ENCODE measurements around the gene PDIA2.
"Not testable (repeated sequence)": the region's sequence is repeated elsewhere in the genome, so short reads cannot be mapped to it uniquely, and the experiment has no call there.

PDIA2 gene

DNA sequence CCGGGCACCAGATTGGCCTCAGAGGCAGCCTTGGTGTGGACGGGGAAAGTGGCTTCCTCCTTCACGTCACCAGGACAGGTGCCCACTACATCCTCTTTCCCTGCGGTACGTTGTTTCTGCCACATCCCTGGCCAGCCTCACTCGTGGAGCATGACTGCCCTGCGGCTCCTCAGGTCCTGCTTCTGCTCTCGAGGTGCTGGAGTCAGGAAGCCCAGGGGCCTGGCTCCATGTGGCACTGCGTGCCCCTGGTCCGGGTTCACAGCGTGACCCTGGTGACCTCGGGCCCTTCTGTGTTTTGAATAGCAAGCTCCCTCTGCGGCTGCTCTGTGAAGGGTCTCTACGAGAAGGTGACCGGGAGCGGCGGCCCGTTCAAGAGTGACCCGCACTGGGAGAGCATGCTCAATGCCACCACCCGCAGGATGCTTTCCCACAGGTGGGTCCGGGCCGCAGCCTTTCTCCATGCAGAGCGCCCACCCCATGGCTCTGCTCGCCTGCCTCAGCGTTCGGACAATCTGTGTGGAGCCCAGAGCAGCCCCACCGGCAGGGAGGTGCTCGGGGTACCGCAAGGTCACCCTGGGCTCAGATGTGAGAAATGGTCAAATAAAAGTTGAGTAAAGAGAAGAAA is 20.7 kb upstream of the PDIA2 start:
- no peak for DNase-seq (ENCODE audit: low read depth)
- no peak overlapping the region for H3K4me3 ChIP-seq (ENCODE audit: low read depth, low read length)

DNA sequence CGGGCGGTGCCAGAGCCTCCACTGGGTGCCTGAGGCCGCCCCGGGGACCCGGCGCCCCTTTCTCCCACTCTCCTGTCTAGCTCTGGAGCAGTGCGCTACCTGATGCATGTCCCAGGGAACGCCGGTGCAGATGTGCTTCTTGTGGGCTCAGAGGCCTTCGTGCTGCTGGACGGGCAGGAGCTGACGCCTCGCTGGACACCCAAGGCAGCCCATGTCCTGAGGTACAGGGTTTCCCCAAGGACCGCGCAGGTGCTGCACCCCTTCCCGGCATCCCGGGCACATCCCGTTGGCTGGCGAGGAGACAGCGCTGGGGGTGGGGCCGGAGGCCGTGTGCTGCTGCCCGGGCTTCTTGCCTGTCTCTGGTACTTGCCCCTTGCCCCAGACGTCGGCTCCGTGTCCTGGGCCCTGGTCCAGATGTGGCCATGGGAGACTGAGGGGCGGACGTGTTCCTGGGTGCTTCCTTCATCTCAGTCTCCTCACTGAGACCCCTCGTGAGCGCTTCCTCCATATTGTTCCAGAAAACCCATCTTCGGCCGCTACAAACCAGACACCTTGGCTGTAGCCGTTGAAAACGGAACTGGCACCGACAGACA is 19.7 kb upstream of the PDIA2 start:
- no peak overlapping the region for H3K4me3 ChIP-seq (ENCODE audit: low read depth, low read length)
- no peak for DNase-seq (ENCODE audit: low read depth)

DNA sequence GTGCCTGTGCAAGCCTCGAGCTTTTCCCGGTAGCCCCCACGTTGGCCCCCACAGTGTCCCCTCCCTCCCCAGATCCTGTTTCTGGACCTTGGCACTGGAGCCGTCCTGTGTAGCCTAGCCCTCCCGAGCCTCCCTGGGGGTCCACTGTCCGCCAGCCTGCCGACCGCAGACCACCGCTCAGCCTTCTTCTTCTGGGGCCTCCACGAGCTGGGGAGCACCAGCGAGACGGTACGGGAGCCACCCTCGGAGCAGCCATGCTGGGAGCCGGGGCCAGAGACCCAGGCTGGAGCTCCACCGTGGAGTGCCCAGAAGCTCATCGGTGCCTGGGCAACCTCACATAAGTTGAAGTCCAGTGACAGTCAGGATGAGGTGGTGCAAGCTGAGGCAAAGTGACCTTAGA is 19.0 kb upstream of the PDIA2 start:
- no peak overlapping the region for H3K4me3 ChIP-seq (ENCODE audit: low read depth, low read length)

GRCh38 chr16:264440-264951 is 18.5 kb upstream of the PDIA2 start:
- no peak overlapping the region for H3K4me3 ChIP-seq (ENCODE audit: low read depth, low read length)

More for the DNA sequence above, 19.0 kb upstream of the PDIA2 start:
- no peak for DNase-seq (ENCODE audit: low read depth)

GRCh38 chr16:265002-265529 is 17.9 kb upstream of the PDIA2 start:
- no peak for DNase-seq (ENCODE audit: low read depth)
- no peak overlapping the region for H3K4me3 ChIP-seq (ENCODE audit: low read depth, low read length)

More at GRCh38 chr16:264440-264951, 18.5 kb upstream of the PDIA2 start:
- no peak for DNase-seq (ENCODE audit: low read depth)

DNA sequence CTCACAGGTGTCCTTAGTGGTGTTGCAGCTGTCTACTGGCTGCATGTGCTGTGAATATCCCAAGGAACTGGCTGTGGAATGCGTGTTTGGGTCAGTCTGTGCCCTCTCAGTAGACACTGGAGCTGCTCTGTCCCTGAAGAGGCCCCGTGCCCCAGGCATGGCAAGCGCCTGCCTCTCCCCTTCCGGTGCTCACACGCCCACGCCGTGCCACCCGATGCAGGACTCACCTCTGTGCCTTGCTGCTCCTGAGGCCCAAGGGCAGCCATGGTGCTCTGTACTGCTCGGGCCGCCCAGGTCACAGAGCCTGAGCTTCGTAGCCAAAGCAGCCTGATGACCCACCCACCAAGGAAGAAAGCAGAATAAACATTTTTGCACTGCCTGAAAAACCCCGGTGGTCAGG is 17.3 kb upstream of the PDIA2 start:
- H3K4me3 ChIP-seq (ENCODE audit: low read depth, low read length): no peak overlapping the region
- DNase-seq (ENCODE audit: low read depth): no peak

GRCh38 chr16:266258-267164 is 16.5 kb upstream of the PDIA2 start:
- H3K4me3 ChIP-seq (ENCODE audit: low read depth, low read length): no peak overlapping the region
- no peak for DNase-seq (ENCODE audit: low read depth)

GRCh38 chr16:267562-267961 is 15.4 kb upstream of the PDIA2 start:
- H3K4me3 ChIP-seq (ENCODE audit: low read depth, low read length); DNase-seq (ENCODE audit: low read depth): not testable (repeated sequence)

DNA sequence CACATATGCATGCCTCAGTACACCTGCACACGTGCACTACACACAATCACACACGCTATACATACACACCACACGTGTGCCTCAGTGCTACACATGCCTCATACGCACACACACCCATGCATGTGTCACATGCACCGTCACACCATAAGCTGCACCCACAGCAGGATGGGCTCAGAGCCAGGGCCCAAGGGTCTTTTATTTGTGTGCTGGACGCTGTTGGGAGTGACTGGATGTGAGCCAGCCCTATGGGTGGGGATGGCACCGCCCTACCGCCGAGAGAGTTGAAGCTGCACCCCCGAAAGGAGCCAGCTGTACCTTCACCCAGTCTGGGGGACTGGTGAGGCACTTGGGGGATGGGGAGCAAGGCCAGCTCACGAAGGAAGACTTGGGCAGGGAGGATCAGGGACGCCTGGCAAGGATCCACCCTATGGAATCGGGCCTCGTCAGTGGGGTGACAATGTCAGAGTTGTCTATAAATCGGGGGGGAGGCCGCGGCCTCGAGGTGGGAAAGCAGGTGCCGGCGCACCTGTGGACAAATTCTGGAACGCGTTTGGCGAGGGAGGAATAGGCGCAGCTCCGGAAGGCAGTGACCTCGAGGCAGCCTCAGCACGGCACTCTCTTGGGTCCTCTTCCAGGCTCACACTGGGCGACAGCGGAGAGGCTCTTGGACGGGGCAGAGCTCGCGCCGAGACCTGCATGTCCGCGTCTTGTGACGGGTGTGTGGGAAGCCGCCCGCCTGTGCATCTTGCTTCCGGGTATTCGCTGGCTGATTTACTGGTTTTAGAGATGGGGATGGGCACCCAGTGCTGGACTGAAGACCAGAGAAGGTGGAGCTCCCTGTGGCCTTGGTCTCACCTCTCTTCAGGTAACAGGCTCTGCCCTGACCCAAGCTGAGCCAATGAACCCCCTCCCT is 14.6 kb upstream of the PDIA2 start:
- DNase-seq (ENCODE audit: low read depth): no peak
- no peak overlapping the region for H3K4me3 ChIP-seq (ENCODE audit: low read depth, low read length)

DNA sequence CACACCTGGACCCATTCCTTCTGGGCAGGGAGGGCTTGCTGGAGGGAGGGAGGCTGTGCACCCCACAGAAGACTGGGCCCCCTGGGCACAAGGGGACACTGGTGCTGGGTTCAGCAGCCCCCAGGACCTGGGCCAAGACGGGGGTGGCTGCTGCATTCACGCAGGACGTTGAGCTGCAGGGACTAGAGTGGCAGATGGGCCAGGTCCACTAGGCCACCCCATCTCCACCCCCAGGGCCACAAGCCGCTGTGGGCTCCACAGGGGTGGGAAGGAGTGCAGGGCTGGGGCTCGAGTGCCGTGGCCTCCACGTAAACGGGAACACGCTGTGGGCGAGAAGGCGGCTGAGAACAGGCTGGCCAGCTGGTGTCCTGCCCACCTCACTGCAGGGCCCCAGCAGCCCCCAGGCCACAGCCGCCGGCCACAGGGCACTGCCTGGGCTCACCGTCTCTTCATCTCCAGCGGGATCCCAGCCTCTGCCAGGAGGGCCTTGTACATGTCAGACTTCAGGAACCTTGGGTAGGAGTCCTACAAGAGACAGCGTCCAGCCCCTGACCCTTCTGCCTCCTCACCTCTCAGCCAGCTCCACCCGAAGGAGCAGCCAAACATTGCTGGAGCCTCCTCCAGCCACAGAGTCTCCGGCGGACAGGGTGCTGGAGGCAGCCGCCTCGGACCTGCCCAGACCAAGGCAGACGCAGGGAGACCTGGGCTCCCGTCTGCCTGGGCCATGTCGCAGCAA is 13.7 kb upstream of the PDIA2 start:
- DNase-seq (ENCODE audit: low read depth): no peak
- no peak overlapping the region for H3K4me3 ChIP-seq (ENCODE audit: low read depth, low read length)

DNA sequence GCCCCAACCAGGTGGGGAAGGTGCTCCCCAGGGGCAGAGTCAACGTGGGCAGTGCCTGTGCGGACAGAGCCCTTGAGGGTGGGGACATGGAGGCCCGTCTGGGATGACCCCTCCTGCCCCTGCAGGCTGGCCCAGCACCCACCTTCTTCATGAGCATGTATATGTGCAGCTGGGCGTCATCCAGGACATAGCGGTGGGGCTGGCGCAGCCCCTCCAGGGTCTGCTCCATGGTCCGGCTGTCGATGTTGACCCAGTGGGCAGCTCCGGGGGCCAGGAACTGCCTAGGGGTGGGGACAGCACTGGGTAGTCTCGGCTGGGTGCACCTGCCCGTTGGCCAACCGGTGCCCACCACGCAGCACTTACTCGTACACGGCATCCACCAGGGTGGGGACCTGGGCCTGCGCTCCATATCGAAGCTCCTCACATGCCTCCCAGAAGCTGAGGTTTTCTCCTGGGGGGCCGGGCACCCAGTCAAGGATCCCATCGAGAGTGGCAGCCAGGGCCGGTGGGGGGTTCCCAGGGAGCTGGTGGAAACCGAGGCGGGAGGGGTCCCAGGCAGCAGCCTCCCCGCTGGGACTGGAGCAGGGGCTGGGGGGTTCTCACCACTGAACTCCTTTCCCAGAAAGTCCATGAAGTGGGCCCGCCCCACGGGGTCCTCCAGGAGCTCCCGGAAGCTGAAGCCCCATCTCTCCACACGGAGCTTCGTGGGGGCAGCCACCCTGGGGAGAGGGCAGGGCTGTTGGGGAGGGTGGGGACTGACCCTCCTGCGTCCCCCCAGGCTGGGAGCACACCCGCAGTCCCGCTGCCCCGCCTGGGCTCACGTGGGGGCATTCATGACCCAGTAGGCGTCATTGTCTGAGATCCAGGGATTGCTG is 12.3 kb upstream of the PDIA2 start:
- H3K4me3 ChIP-seq (ENCODE audit: low read depth, low read length): no peak overlapping the region
- no peak for DNase-seq (ENCODE audit: low read depth)

- H3K4me3 ChIP-seq (ENCODE audit: low read depth, low read length): no peak overlapping the region
- no peak for DNase-seq (ENCODE audit: low read depth)
Observed at GRCh38 chr16:272633-273546, 10.1 kb upstream of the PDIA2 start.

DNA sequence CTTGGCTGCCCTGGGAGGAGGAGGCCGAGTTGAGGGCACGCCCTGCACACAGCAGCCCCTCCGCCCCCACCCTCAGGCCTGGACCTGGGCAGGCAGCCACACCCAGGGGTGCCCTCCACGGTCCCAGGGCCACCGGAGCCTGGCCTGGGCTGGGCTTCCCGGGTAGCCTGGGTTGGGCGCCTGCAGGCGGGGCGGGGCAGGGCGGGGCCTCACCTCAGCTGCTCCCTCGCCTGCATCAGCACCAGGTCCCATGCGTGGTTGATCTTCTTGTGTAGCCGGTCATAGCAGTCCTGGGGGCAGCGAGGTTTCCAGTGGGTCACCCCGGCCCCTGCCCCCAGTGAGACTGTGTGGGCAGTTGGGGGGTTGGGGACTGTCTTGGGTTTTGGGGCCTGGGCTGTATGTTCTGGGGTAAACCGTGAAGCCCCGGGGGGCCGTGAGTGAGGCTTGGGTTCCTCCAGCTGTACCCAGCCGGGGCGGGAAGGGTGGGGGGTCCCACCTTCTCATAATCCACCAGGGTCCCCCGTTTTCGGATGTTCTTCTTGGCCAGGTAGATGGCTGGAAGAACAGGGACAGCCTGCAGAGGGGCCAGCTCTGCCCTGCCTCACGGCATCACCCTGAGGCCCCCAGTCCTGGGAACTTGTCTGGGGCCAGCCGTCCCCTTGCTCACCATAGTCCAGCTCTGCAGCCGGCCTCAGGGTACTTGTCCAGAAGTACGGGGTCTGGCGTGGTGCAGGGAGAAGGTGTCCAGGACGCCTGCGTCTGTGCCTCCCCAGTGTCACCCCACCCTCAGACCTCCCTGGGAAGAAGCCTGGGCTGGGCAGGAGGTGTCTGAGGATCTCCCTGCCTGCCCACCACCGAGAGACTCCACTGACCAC is 9.2 kb upstream of the PDIA2 start:
- no peak for DNase-seq (ENCODE audit: low read depth)
- no peak overlapping the region for H3K4me3 ChIP-seq (ENCODE audit: low read depth, low read length)

DNA sequence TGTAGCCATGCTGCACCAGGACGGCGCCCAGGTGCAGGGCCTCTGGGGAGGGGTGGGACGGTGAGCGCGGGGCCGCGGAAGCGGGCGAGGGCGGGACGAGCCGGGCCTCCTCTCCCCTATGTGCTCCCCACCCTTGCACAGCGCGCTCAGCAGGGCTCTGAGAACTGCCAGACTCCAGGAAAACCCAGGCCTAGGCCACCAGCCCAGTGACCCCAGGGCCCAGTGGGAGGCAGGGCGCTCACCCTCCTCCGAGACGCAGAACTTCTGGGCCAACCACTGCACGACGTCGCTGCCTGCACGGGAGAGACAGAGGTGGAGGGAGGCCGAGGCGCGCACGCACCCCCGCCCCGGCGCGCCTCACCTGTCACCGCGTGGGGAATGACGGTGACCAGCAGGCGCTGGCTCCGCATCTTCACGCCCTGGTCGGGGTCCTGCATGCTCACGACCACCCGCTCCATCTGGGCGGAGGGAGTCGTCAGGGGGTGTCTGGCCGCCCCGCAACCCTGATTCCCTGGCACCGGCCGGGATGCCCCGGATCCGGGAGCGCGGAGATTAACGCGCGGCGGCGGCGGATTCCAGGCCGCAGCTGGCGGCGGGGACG is 7.8 kb upstream of the PDIA2 start:
- no peak for DNase-seq (ENCODE audit: low read depth)
- H3K4me3 ChIP-seq (ENCODE audit: low read depth, low read length): peak overlapping the region; percentile 42

DNA sequence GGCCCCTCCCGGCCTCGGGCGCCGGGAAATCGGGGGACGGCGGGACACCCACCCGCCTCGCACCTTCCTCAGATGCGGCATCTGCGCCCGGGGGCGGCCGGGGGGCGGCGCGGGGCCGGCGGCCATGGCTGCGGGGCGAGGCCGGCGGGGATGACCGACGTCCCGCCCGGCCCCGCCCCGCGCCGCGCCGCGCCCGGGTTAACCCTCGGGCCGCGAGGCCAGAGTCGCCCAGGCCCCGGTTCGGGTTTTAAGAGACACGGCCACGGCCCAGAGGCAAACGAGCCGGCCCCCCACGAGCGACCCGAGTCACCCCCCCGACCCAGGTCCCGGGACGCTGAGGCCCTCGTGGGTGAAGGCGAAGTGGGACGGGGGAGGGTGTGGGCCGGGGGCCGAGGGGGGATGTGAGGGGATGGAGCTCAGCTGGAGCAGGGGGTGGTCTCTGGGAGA is 7.2 kb upstream of the PDIA2 start, which contains the start of gene RGS11:
TSS of gene RGS11 (minus strand) at position 159 of the 447 bp plus-strand sequence. CDS start at position 126, 33 bp downstream.
- DNase-seq (ENCODE audit: low read depth): no peak
- H3K4me3 ChIP-seq (ENCODE audit: low read depth, low read length): peak within 1 kb of the TSS; percentile 42

All from skeletal muscle cell (primary cell).